ENCODE results near the gene KRTAP9-9. TPM values are rescaled to one million over a fixed set of nuclear protein-coding genes. Genes with fewer than 3 reads are reported as not detected.

KRTAP9-9 gene
- total and polyA plus RNA-seq, 2 donors (not counting 1 experiment from before 2014, with no cell fraction given): not detected

DNA sequence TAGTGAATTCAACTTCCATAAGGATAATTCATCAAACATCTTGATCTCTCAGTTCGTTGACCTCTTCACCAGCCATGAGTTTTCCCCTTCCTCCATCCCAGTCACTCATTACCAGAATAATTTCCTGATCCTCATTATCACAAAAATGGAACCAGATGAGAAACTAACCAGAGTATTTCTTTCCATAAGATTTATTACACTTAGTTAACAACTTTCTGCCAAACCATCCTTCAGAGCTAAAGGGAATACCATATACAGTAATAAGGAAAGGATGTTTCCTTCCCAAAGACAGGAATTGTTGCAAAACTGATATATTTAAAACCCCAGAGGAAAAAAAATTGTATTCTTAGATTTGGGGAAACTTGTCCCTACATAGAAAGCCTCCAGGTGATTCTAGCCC lies 38.8 kb downstream of the KRTAP9-9 start:
- H3K9ac ChIP-seq (ENCODE audit: low read length): no peak overlapping the region
- H4K20me1 ChIP-seq (ENCODE audit: control insufficient read depth, insufficient read depth, low read length, poor library complexity, severe bottlenecking): no peaks in the 10 kb centered on the region
- no peak overlapping the region for H3K4me3 Mint-ChIP-seq
- ATAC-seq (ENCODE audit: low read depth): no peak
- H3K4me2 ChIP-seq (replicated peaks; ENCODE audit: low read depth, low read length, poor library complexity, severe bottlenecking): no peak overlapping the region
- no peak overlapping the region for H2AFZ ChIP-seq (ENCODE audit: insufficient read depth, low read depth, low read length, poor library complexity, severe bottlenecking)
- intact Hi-C loops (cut with micrococcal nuclease): no loop called here
- 78% methylated on average over 1 of the region's 1 CpG for WGBS (ENCODE audit: insufficient coverage)
- no peak overlapping the region for H3K4me3 ChIP-seq (ENCODE audit: control extremely low read depth in 1 of 5, extremely low read depth in 1 of 5, insufficient read depth in 1 of 5, low read depth in 2 of 5, low read length in 4 of 5)
- no peaks in the 10 kb centered on the region for H3K79me2 ChIP-seq (ENCODE audit: control insufficient read depth, insufficient read depth, low read length)
- ChIA-PET CTCF (no interaction called here), POLR2A (no interaction called here)
- peaks cover 25% of the 10 kb centered on the region for H3K27me3 Mint-ChIP-seq
- no peak for DNase-seq
- H3K4me1 Mint-ChIP-seq: peaks cover 1% of the 10 kb centered on the region
- peaks cover 0 to 1% of the 10 kb centered on the region in 2 donors for H3K4me1 ChIP-seq (ENCODE audit: control insufficient read depth in 2 of 2, insufficient read depth in 2 of 2, low read length in 2 of 2)
- H3K36me3 ChIP-seq (replicated peaks in 1 of 2; ENCODE audit: control extremely low read depth in 1 of 2, control insufficient read depth in 1 of 2, extremely low read depth in 1 of 2, insufficient read depth in 2 of 2, low read length in 1 of 2): no peaks in the 10 kb centered on the region
- H3K27ac Mint-ChIP-seq: no peak overlapping the region
- H3K9me3 ChIP-seq (ENCODE audit: control extremely low read depth in 1 of 3, control insufficient read depth in 2 of 3, insufficient read depth in 1 of 3, low read length in 2 of 3): no peaks in the 10 kb centered on the region
- H3K9me3 Mint-ChIP-seq (ENCODE audit: insufficient read depth): no peaks in the 10 kb centered on the region
- TF ChIP-seq, protein P1, sequence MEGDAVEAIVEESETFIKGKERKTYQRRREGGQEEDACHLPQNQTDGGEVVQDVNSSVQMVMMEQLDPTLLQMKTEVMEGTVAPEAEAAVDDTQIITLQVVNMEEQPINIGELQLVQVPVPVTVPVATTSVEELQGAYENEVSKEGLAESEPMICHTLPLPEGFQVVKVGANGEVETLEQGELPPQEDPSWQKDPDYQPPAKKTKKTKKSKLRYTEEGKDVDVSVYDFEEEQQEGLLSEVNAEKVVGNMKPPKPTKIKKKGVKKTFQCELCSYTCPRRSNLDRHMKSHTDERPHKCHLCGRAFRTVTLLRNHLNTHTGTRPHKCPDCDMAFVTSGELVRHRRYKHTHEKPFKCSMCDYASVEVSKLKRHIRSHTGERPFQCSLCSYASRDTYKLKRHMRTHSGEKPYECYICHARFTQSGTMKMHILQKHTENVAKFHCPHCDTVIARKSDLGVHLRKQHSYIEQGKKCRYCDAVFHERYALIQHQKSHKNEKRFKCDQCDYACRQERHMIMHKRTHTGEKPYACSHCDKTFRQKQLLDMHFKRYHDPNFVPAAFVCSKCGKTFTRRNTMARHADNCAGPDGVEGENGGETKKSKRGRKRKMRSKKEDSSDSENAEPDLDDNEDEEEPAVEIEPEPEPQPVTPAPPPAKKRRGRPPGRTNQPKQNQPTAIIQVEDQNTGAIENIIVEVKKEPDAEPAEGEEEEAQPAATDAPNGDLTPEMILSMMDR (IDR thresholded peaks at IDR 0.05): no peak
- no peak for TF ChIP-seq EZH2 (IDR thresholded peaks at IDR 0.05; ENCODE audit: borderline replicate concordance, insufficient read depth, low read depth, low read length, poor library complexity, severe bottlenecking)
- H3K27me3 ChIP-seq (replicated peaks in 1 of 4; ENCODE audit: control extremely low read depth in 1 of 4, control insufficient read depth in 3 of 4, insufficient read depth in 4 of 4, low read length in 3 of 4): peaks cover 0 to 2% (median 0%) of the 10 kb centered on the region in 4 experiments
- no peak overlapping the region for H3K27ac ChIP-seq (ENCODE audit: low read length in 2 of 2)

DNA sequence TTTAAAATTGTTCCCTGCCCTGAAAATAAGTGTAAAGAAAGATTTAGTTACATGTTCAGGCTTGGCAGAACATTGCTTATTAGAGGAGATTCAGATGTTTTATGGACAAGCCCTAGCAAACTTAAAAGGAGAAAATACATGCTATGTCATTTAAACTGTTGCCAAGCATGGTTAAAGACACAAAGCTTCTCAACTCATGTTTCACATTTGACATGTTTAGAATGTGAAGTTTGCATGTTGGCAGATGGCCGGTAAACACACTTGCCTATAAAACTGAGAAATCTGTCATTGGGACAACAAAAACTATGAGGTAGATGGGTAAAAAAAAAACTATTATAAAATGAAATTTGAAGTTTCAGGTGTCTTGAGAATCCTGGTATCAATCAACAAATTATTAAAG lies 41.7 kb downstream of the KRTAP9-9 start:
- Histone ChIP-seq H3K4me1 (ENCODE audit: control insufficient read depth in 2 of 2, insufficient read depth in 2 of 2, low read length in 2 of 2) (no peaks in the 10 kb centered on the region), H3K9me3 (ENCODE audit: control extremely low read depth in 1 of 3, control insufficient read depth in 2 of 3, insufficient read depth in 1 of 3, low read length in 2 of 3) (no peaks in the 10 kb centered on the region), H3K9ac (ENCODE audit: low read length) (no peak overlapping the region), H3K4me3 (ENCODE audit: control extremely low read depth in 1 of 5, extremely low read depth in 1 of 5, insufficient read depth in 1 of 5, low read depth in 2 of 5, low read length in 4 of 5) (no peak overlapping the region), H2AFZ (ENCODE audit: insufficient read depth, low read depth, low read length, poor library complexity, severe bottlenecking) (no peak overlapping the region), H3K79me2 (ENCODE audit: control insufficient read depth, insufficient read depth, low read length) (no peaks in the 10 kb centered on the region), H3K27ac (ENCODE audit: low read length in 2 of 2) (no peak overlapping the region), H3K27me3 (replicated peaks in 1 of 4; ENCODE audit: control extremely low read depth in 1 of 4, control insufficient read depth in 3 of 4, insufficient read depth in 4 of 4, low read length in 3 of 4) (peaks cover 0 to 2% (median 0%) of the 10 kb centered on the region in 4 experiments), H3K36me3 (replicated peaks in 1 of 2; ENCODE audit: control extremely low read depth in 1 of 2, control insufficient read depth in 1 of 2, extremely low read depth in 1 of 2, insufficient read depth in 2 of 2, low read length in 1 of 2) (no peaks in the 10 kb centered on the region), H4K20me1 (ENCODE audit: control insufficient read depth, insufficient read depth, low read length, poor library complexity, severe bottlenecking) (no peaks in the 10 kb centered on the region), H3K4me2 (replicated peaks; ENCODE audit: low read depth, low read length, poor library complexity, severe bottlenecking) (no peak overlapping the region)
- Mint-ChIP-seq H3K4me1 (no peaks in the 10 kb centered on the region), H3K27me3 (peaks cover 21% of the 10 kb centered on the region), H3K27ac (no peak overlapping the region), H3K4me3 (no peak overlapping the region), H3K9me3 (ENCODE audit: insufficient read depth) (peaks cover 2% of the 10 kb centered on the region)
- intact Hi-C loops (cut with micrococcal nuclease): no loop called here
- no peak for TF ChIP-seq EZH2 (IDR thresholded peaks at IDR 0.05; ENCODE audit: borderline replicate concordance, insufficient read depth, low read depth, low read length, poor library complexity, severe bottlenecking)
- TF ChIP-seq, protein P1 (IDR thresholded peaks at IDR 0.05): no peak
- DNase-seq: no peak
- no CpG with 5 or more reads among the region's 1 CpG for WGBS (ENCODE audit: insufficient coverage)
- POLR2A ChIA-PET: no interaction called here
- CTCF ChIA-PET: no interaction called here
- ATAC-seq (ENCODE audit: low read depth): no peak

All from B cell (primary cell).